Measurements from ENCODE around the gene MSTN.
"Not testable (repeated sequence)": the region's sequence is repeated elsewhere in the genome, so short reads cannot be mapped to it uniquely, and the experiment has no call there.

MSTN gene

DNA sequence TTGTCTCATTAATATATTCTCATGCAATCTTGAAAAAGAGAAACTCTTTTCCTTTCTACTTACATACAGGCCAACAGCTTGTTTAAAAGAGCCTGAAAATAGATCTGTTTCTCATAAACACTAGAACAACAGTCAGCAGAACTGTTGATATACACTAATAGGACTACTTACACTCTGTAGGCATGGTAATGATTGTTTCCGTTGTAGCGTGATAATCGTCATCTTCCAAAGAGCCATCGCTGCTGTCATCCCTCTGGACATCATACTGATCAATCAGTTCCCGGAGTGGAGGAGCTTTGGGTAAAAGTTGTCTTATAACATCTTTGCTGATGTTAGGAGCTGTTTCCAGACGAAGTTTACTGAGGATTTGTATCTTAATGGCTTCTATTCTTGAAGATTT lies 476 bp downstream of the MSTN start:
- DNase-seq, result no peak

DNA sequence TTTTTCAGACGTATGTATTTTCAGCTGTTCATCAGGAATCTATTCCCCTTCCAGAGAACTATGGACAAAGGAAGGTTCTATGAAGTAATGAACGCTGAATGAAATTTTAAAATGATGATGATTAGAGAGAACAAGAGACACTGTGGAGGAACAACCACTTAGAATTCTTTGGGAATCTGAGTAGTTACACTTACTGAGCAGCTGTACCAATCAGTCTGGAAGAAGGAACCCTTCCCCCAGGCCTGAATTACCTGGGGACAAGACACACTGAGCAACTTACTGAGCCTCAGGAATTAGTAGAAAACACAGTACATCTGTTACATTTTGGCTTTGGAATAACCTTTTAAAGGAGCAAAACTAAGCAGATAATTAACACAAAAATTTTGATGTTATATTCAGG lies 1.9 kb downstream of the MSTN start:
- DNase-seq, result no peak

DNA sequence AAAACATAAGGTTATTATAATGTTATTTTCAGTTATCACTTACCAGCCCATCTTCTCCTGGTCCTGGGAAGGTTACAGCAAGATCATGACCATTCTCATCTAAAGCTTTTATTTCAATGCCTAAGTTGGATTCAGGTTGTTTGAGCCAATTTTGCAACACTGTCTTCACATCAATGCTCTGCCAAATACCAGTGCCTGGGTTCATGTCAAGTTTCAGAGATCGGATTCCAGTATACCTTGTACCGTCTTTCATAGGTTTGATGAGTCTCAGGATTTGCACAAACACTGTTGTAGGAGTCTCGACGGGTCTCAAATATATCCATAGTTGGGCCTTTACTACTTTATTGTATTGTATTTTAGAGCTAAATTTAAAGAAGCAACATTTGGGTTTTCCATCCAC lies 2.5 kb downstream of the MSTN start:
- no peak for DNase-seq

DNA sequence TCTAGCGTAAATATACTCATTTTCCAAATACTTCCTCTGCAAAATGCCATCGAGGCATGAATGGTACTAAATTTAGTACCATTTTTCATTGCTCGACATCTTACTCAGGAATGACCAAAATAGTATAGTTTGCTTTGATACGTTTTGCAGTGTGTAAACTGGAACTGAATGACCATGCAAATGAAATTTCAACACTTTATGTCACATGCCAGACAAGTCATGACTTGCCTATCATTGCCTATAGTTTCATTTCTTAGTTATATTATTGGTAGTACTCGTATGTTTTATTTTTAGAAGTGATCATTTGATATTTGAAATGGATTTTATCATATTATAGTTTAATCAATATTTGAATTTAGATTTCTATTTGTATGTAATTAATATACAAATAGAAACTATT lies 9.1 kb downstream of the MSTN start:
- DNase-seq, result no peak

DNA sequence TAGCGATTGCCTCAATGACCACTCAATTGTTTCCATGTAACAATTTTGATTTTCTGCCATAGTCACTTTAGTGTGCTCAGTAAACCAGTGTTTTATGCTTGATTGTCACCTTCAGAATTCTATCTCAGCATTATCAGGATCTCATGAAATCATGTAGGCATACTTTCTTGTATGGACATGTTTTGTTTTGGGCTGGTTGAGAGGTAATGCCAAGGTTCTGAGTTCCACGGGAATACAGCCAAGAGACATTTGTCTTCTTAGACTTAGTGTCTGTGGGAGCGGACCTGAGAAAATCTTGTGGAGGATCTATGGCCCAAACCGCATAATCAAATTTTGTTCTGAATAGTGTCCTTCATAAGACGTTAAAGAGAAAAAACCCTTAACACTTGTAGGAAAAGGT lies 10.2 kb downstream of the MSTN start:
- no peak for DNase-seq

DNA sequence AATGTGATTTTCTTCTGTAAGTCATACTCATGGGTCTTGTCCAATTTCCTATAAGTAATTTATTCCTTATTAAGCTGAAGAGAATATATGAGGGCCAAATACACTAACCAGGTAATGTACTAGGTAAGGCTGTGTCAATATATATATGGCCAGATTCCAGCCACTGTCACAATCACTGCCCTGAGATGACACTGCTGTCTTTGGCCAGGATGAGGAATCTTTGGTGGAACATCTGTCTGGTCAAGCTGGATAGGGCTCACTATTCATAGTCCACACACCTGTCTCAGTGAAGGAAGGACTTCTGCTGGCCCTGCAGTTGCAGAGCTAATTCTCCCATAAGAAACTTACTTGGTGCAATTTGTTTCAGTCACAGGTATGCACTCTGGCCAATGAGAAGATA lies 11.3 kb downstream of the MSTN start:
- no peak for DNase-seq

DNA sequence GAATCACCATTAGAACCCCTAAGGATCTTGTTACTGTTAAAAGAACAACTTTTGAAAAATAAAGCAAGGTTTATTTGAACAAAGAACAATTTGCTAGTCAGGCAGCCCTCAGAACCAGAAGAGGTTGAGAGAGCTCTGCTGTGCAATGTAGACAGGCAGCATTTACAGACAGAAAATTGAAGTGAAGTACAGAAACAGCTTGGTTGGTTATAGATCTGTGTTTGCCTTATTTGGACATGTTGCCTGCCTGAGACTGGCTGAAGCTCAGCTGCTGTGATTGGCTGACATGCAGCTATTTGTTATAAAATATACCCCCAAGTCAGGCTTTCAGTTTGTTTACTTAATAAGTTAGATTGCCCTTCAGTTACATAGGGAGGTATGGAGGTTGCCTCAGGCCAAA lies 12.5 kb downstream of the MSTN start:
- DNase-seq, result no peak

DNA sequence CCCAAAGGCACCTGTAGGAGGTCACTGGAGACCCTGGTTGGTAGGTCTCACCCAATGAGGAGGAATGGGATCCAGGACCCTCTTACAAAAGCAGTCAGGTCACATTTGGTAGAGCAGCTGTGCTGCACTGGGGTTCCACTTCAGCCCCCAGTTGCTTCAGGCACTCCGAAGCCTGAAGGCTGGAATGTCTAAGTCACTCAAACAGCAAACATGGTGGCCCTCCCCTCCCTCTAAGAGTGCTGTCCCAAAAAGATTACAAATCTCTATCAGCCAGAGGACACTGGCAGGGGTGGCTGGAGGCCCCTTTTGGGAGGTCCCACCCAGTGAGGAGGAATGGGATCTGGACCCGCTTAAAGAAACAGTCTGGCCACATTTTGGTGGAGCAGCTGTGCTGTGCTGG lies 17.7 kb downstream of the MSTN start:
- DNase-seq, result no peak

DNA sequence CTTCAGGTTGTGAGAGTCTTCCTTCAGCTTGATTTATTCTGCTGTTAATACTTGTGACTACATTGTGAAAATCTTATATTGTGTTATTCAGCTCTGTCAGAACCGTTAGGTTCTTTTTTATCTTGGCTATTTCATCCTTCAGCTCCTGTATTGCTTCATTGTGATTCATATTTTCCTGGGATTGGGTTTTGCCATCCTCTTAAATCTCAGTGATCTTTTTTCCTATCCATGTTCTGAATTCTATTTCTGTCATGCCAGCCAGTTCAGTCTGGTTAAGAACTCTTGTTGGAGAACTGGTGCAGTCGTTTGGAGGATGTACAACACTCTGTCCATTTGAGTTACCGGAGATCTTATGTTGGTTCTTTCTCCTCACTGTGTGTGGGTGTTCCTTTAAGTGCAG lies 19.1 kb downstream of the MSTN start:
- DNase-seq, result no peak

DNA sequence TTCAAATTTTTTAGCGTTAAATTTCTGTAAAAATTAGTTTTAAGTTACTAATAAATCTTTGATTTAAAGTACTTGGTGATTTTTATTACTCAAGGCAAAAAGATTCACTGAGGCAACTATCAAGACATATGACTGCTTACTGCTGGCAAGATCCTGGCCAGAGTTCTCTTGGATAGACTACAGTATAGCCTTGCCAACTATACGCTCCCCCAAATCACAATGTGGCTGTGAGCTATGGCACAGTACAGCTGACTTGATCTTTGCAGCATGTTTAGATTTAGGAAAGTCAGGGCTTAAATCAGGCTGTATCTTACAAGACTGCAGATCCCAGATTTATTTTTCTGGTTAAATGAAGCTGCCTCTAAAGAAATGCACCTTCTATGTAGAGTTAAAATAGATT lies 26.5 kb downstream of the MSTN start:
- no peak for DNase-seq

DNA sequence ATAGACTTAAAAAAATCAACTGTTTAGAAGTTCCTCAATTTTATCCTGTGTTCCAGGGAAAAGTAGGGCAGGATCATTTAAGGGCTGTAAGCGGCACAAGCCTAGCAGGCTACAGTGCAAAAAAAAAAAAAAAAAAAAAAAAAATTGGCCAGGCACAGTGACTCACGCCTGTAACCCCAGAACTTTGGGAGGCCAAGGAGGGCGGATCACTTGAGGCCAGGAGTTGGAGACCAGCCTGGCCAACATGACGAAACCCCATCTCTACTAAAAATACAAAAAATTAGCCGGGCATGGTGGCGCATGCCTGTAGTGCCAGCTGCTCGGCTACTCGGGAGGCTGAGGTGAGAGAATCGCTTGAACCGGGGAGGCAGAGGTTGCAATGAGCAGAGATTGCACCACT lies 28.1 kb downstream of the MSTN start:
- DNase-seq, result not testable (repeated sequence)

DNA sequence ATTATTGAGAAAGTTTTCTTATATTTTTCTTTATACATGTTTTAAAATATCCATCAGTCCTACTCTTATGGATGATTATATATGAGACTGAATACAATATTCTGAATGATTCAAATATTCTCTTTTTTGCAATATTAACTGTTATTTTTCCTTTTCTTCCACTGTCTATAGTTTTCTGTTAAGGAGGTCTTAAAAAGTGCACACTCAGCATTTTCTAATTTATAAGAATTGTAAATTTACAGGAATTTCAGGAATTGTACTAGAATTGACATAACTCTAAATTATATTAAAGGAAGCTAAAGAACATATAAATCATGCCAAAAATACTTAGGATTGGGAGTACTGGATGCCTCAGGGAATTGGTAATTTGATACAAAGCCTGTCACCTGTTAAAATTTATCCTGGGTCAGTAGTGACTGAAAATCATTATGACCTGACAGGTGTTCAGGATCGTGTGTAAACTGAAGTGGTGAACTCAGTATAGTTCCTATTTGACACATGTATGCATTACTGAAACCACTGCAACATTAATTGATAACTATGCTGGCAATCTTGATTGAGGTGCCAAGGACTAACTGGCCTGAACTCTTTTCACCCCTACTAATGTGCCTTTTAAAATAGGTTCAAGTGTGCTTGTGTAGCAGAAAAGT lies 30.4 kb downstream of the MSTN start:
- DNase-seq, result no peak

DNA sequence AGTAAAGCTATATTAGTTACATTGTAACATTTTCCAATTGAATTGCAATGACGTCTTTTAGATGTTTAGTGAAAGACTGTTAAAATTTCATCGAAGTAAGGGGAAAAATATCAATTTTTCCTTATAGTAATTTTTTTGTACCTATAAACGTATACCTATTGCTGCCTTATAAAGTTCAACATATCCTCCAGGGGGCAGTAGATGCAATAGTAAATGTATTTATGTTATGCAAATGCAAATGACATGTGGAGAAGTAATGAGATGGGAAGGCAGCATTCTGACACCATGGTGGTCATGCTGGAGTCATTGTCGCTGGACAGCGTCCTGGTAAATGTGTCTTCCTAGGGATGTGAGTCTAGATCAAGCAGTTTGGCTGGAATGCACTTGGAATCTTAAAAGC lies 38.7 kb downstream of the MSTN start:
- peak in 1 of 2 donors; percentile 3 for DNase-seq

DNA sequence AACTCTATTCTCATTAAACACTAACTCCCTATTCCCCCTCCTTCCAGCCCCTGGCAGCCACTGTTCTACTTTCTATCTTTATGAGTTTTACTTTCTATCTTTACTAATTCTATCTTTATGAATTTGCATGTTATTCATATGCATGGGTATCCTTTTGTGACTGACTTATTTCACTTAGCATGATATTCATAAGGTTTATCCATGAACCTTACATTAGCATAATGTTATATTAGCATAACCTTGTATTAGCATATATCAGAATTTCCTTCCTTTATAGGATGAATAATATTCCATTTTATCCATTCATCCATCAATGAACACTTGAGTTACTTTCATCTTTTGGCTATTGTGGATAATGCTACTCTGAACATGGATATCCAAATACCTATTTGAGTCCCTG lies 41.8 kb downstream of the MSTN start:
- DNase-seq, result no peak

DNA sequence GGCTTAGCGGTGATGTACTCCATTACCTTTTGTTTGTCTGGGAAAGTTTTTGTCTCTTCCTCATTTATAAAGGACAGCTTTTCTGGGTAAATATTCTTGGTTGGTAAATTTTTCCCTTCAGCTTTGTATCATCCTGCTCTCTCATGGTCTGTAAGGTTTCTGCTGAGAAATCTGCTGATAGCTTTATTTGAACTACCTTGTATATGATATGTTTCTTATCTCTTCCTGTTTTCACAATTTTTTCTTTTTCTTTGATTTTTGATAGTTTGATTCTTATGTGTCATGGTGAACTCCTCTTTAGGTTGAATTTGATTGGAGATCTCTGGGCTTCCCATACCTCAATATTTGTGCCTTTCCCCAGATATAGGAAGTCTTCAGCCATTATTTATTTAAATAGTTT lies 44.7 kb downstream of the MSTN start:
- no peak for DNase-seq

DNA sequence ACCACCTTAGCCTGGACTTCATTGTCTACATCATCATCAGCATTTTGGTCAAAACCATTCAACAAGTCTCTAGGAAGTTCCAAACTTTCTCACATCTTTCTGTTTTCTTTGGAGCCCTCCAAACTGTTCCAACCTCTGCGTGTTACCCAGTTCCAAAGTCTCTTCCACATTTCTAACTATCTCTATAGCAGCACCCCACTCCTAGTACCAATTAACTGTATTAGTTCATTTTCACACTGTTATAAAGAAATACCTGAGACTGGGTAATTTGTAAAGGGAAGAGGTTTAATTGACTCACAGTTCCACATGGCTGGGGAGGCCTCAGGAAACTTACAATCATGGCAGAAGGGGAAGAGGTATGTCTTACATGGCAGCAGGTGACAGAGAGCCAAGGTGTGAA lies 46.6 kb downstream of the MSTN start:
- not testable (repeated sequence) for DNase-seq

All from bone marrow (tissue), 2 donors.